DOHH2 (cell line): ENCODE data around the gene SERP1.

Source experiments
- H3F3A ChIP-seq: fragments of 200-600 bp; sonication (generic), shearing (Covaris generic); 2 replicates; pipeline ENCODE4 v1.6.0; 2016; ENCODE audit warnings: antibody characterized with exemption, mild to moderate bottlenecking; ENCODE audit not compliant: control insufficient read depth, insufficient read depth
- H3K27ac ChIP-seq: fragments of 200-600 bp; sonication (generic); 2 replicates; pipeline ENCODE4 v1.5.1; 2014; ENCODE audit warnings: low read depth, mild to moderate bottlenecking, low read length, moderate library complexity
- H3K27me3 ChIP-seq: fragments of 200-600 bp; sonication (generic); 2 replicates; pipeline ENCODE4 v1.6.1; 2014; ENCODE audit warnings: mild to moderate bottlenecking, low read length, mixed read lengths; ENCODE audit not compliant: control insufficient read depth
- H3K36me3 ChIP-seq: fragments of 200-600 bp; sonication (generic); 2 replicates; pipeline ENCODE4 v1.6.1; 2014; ENCODE audit warnings: mild to moderate bottlenecking, low read length, moderate library complexity, mixed read lengths; ENCODE audit not compliant: control insufficient read depth
- H3K4me1 ChIP-seq: fragments of 200-600 bp; sonication (generic); 2 replicates; pipeline ENCODE4 v1.6.1; 2014; ENCODE audit warnings: mild to moderate bottlenecking, low read length, mixed read lengths; ENCODE audit not compliant: control insufficient read depth
- H3K4me2 ChIP-seq: fragments of 200-600 bp; sonication (generic); 2 replicates; pipeline ENCODE4 v1.6.0; 2014; ENCODE audit warnings: mild to moderate bottlenecking, low read length, moderate library complexity
- H3K4me3 ChIP-seq: fragments of 200-600 bp; sonication (generic); 2 replicates; pipeline ENCODE4 v1.5.1; 2014; ENCODE audit warnings: mild to moderate bottlenecking, low read length, mixed read lengths
- H3K79me2 ChIP-seq: fragments of 200-600 bp; sonication (generic); 2 replicates; pipeline ENCODE4 v1.6.1; 2014; ENCODE audit warnings: mild to moderate bottlenecking, low read length, mixed read lengths; ENCODE audit not compliant: control insufficient read depth
- H3K9me2 ChIP-seq: fragments of 200-600 bp; sonication (generic); replicated peaks from 2 replicates; pipeline ENCODE4 v1.6.1; 2014; ENCODE audit warnings: mild to moderate bottlenecking, low read length, mixed read lengths; ENCODE audit not compliant: control insufficient read depth
- H3K9me3 ChIP-seq: fragments of 200-600 bp; sonication (generic); 2 replicates; pipeline ENCODE4 v1.6.1; 2014; ENCODE audit warnings: antibody characterized with exemption, low read length, mixed read lengths; ENCODE audit not compliant: control insufficient read depth, insufficient read depth
- H4K20me1 ChIP-seq: fragments of 200-600 bp; sonication (generic); 2 replicates; pipeline ENCODE4 v1.6.0; 2014; ENCODE audit warnings: low read depth, mild to moderate bottlenecking, antibody characterized with exemption, low read length, moderate library complexity; ENCODE audit not compliant: control insufficient read depth, insufficient read depth
- EZH2phosphoT487 ChIP-seq: fragments of 200-600 bp; sonication (generic); IDR thresholded peaks from 2 replicates; pipeline ENCODE4 v1.6.1; 2017; ENCODE audit warnings: borderline replicate concordance, mild to moderate bottlenecking, antibody characterized with exemption, low read length, moderate library complexity, mixed read lengths
- TF ChIP-seq, protein P1 (sequence below): fragments of 200-600 bp; sonication (generic); IDR thresholded peaks from one replicate; pipeline ENCODE4 v1.5.1; 2014; ENCODE audit warnings: antibody characterized with exemption, mild to moderate bottlenecking, low read depth, low read length; ENCODE audit not compliant: poor library complexity, severe bottlenecking

Gene SERP1

DNA sequence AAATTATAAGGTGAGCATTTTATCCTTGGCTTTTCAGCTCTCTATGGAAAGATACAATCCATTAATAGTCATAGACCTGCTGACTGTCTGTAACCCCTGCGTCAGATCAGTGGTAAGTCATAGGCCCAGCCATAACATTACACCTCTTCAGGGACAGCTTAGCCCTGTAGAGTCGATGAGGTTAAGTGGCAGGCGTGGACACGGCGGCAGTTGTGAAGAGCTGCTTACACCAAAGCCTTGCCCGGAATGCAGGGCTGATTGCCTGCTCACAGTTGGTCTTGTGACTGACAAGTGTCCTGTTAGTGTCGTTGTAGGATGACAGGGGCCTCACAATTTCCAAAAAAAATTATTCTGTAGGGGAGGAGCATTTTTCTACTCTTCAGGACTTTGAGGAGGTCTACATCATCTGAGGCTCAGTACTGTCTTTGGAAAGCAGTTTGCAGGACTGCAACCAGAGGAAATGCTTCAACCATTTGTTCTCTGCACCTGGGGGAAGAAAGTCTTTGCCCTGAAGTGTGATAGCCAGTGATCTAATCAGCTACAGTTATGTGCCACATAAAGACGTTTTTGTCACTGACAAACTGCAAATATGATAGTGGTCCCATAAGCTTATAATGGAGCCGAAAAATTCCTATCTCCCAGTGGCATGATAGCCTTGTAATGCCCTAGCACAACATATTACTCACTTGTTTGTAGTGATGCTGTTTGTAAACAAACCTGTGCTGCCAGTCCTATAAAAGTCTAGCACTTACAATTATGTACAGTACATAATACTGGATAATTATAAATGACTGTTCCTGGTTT is 41.9 kb upstream of the SERP1 start:
- H3K9me3 ChIP-seq, result no peaks in the 10 kb centered on the region
- no peak overlapping the region for H3K27ac ChIP-seq
- no peak overlapping the region for H3K4me3 ChIP-seq
- H3F3A ChIP-seq, result peaks cover 7% of the 10 kb centered on the region; the same call in 1 of the 2 replicates
- no peaks in the 10 kb centered on the region; the same call in 1 of the 2 replicates for H4K20me1 ChIP-seq
- no peak overlapping the region for H3K4me2 ChIP-seq
- no peaks in the 10 kb centered on the region for H3K9me2 ChIP-seq
- TF ChIP-seq, protein P1, sequence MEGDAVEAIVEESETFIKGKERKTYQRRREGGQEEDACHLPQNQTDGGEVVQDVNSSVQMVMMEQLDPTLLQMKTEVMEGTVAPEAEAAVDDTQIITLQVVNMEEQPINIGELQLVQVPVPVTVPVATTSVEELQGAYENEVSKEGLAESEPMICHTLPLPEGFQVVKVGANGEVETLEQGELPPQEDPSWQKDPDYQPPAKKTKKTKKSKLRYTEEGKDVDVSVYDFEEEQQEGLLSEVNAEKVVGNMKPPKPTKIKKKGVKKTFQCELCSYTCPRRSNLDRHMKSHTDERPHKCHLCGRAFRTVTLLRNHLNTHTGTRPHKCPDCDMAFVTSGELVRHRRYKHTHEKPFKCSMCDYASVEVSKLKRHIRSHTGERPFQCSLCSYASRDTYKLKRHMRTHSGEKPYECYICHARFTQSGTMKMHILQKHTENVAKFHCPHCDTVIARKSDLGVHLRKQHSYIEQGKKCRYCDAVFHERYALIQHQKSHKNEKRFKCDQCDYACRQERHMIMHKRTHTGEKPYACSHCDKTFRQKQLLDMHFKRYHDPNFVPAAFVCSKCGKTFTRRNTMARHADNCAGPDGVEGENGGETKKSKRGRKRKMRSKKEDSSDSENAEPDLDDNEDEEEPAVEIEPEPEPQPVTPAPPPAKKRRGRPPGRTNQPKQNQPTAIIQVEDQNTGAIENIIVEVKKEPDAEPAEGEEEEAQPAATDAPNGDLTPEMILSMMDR, result no peak
- no peak for TF ChIP-seq EZH2phosphoT487
- H3K36me3 ChIP-seq, result peaks cover 38% of the 10 kb centered on the region
- H3K4me1 ChIP-seq, result no peaks in the 10 kb centered on the region; the same call in 1 of the 2 replicates
- H3K79me2 ChIP-seq, result peaks cover 71% of the 10 kb centered on the region
- no peaks in the 10 kb centered on the region for H3K27me3 ChIP-seq

DNA sequence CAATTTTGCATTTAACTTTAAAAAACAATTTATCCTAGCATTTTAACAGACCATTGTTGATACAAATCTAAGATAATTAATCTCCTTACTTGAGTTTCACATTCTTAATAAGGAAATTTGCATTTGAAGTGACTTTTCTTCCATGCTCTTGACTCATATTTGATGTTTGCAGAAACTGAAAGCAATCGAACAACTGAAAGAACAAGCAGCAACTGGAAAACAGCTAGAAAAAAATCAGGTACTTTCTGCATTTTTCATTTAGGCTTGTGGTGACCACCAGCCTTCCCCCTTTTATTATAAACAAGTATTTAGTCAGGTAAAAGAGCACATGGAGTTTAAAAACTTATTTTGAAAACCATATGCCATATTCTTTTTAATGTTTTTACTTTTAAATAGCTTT is 36.7 kb upstream of the SERP1 start:
- Histone ChIP-seq H3K27ac (no peak overlapping the region), H3K9me3 (no peaks in the 10 kb centered on the region), H3K36me3 (peaks cover 75% of the 10 kb centered on the region), H3K4me3 (no peak overlapping the region), H3K4me1 (no peaks in the 10 kb centered on the region), H3K4me2 (no peak overlapping the region), H4K20me1 (no peaks in the 10 kb centered on the region), H3K27me3 (no peaks in the 10 kb centered on the region), H3K79me2 (peaks cover 56% of the 10 kb centered on the region), H3K9me2 (no peaks in the 10 kb centered on the region), H3F3A (peaks cover 9% of the 10 kb centered on the region; the same call in 1 of the 2 replicates)
- TF ChIP-seq, protein P1, result no peak
- TF ChIP-seq EZH2phosphoT487, result no peak

DNA sequence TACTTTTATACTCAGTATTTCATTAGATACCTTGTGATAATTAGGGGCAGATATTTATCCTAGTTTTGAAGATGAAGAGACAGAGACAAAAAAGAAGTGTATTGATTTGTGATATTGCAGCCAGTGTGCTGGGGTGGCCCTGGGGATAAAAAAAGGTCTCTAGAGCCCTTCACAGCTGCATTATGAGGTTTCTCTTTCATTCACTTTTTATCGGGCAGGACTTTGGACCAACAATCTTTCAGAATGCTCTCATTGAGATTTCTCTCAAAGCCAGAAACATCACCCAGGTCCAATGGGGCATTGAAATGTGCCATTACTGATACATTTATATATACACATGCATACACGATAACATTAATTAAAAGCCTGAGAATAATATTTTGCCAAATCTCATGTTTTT is 36.3 kb upstream of the SERP1 start:
- Histone ChIP-seq H3K27ac (no peak overlapping the region), H3K4me2 (no peak overlapping the region), H3K27me3 (no peaks in the 10 kb centered on the region), H3K4me3 (no peak overlapping the region), H4K20me1 (no peaks in the 10 kb centered on the region), H3K79me2 (peaks cover 58% of the 10 kb centered on the region), H3K4me1 (no peaks in the 10 kb centered on the region), H3K9me2 (no peaks in the 10 kb centered on the region), H3K36me3 (peaks cover 78% of the 10 kb centered on the region), H3F3A (peaks cover 9% of the 10 kb centered on the region; the same call in 1 of the 2 replicates), H3K9me3 (no peaks in the 10 kb centered on the region)
- TF ChIP-seq, protein P1, result no peak
- TF ChIP-seq EZH2phosphoT487, result no peak
